ENCODE results near the gene GRK5.
"Not testable (repeated sequence)": the region's sequence is repeated elsewhere in the genome, so short reads cannot be mapped to it uniquely, and the experiment has no call there.

Gene GRK5

GRCh38 chr10:119176166-119176565 lies 31.2 kb upstream of the GRK5 start:
- Histone ChIP-seq H3K9ac (ENCODE audit: low read length) (0 out of 2 replicates have a peak overlapping the region, but pooled peaks have one; percentile 87), H3K27ac (ENCODE audit: low read depth, low read length) (no peak overlapping the region), H3K9me2 (replicated peaks; ENCODE audit: insufficient read depth, low read length) (no peaks in the 10 kb centered on the region), H3K27me3 (ENCODE audit: low read length) (no peaks in the 10 kb centered on the region), H3K4me2 (ENCODE audit: low read depth, low read length, poor library complexity, severe bottlenecking) (no peak overlapping the region), H3K9me3 (ENCODE audit: insufficient read depth, low read length) (no peaks in the 10 kb centered on the region), H3K4me3 (ENCODE audit: insufficient read depth, low read length, poor library complexity, severe bottlenecking) (no peak overlapping the region), H3K79me2 (ENCODE audit: insufficient read depth, low read length) (peaks cover 44% of the 10 kb centered on the region), H3K36me3 (ENCODE audit: low read length) (peaks cover 14% of the 10 kb centered on the region; the same call in 1 of the 2 replicates), H2AFZ (ENCODE audit: low read depth, low read length, severe bottlenecking) (no peak overlapping the region), H3F3A (ENCODE audit: insufficient read depth) (no peaks in the 10 kb centered on the region; the same call in 1 of the 2 replicates), H4K20me1 (ENCODE audit: low read depth, low read length) (no peaks in the 10 kb centered on the region)
- TF ChIP-seq EZH2phosphoT487 (conservative IDR thresholded peaks at IDR 0.05; ENCODE audit: low read length) (no peak), CTCF (IDR thresholded peaks at IDR 0.05; ENCODE audit: insufficient read depth, low read length, poor library complexity, severe bottlenecking) (no peak)

GRCh38 chr10:119177708-119178371 lies 29.5 kb upstream of the GRK5 start:
- no peaks in the 10 kb centered on the region; the same call in 1 of the 2 replicates for H3F3A ChIP-seq (ENCODE audit: insufficient read depth)
- peak overlapping the region; percentile 87 for H3K9ac ChIP-seq (ENCODE audit: low read length)
- H2AFZ ChIP-seq (ENCODE audit: low read depth, low read length, severe bottlenecking) = peak overlapping the region; percentile 88
- TF ChIP-seq EZH2phosphoT487 (conservative IDR thresholded peaks at IDR 0.05; ENCODE audit: low read length) = no peak
- TF ChIP-seq CTCF (IDR thresholded peaks at IDR 0.05; ENCODE audit: insufficient read depth, low read length, poor library complexity, severe bottlenecking) = no peak
- peak overlapping the region; percentile 71 for H3K27ac ChIP-seq (ENCODE audit: low read depth, low read length)
- H4K20me1 ChIP-seq (ENCODE audit: low read depth, low read length) = no peaks in the 10 kb centered on the region
- H3K79me2 ChIP-seq (ENCODE audit: insufficient read depth, low read length) = peaks cover 44% of the 10 kb centered on the region
- H3K4me3 ChIP-seq (ENCODE audit: insufficient read depth, low read length, poor library complexity, severe bottlenecking) = peak overlapping the region; percentile 91
- H3K9me3 ChIP-seq (ENCODE audit: insufficient read depth, low read length) = no peaks in the 10 kb centered on the region
- peaks cover 10% of the 10 kb centered on the region; the same call in 1 of the 2 replicates for H3K36me3 ChIP-seq (ENCODE audit: low read length)
- H3K9me2 ChIP-seq (replicated peaks; ENCODE audit: insufficient read depth, low read length) = no peaks in the 10 kb centered on the region
- peak overlapping the region; percentile 94 for H3K4me2 ChIP-seq (ENCODE audit: low read depth, low read length, poor library complexity, severe bottlenecking)
- H3K27me3 ChIP-seq (ENCODE audit: low read length) = no peaks in the 10 kb centered on the region

- Histone ChIP-seq H3K9me2 (replicated peaks; ENCODE audit: insufficient read depth, low read length) (no peaks in the 10 kb centered on the region), H3K9me3 (ENCODE audit: insufficient read depth, low read length) (no peaks in the 10 kb centered on the region), H3K27ac (ENCODE audit: low read depth, low read length) (peak within 1 kb of the TSS; percentile 71), H2AFZ (ENCODE audit: low read depth, low read length, severe bottlenecking) (peak within 1 kb of the TSS; percentile 88), H3K4me3 (ENCODE audit: insufficient read depth, low read length, poor library complexity, severe bottlenecking) (peak within 1 kb of the TSS; percentile 91), H3K9ac (ENCODE audit: low read length) (peak within 1 kb of the TSS; percentile 87), H3K4me2 (ENCODE audit: low read depth, low read length, poor library complexity, severe bottlenecking) (peak within 1 kb of the TSS; percentile 94), H3K79me2 (ENCODE audit: insufficient read depth, low read length) (peaks cover 44% of the 10 kb centered on the region), H3F3A (ENCODE audit: insufficient read depth) (no peaks in the 10 kb centered on the region; the same call in 1 of the 2 replicates), H3K36me3 (ENCODE audit: low read length) (peaks cover 10% of the 10 kb centered on the region; the same call in 1 of the 2 replicates), H3K27me3 (ENCODE audit: low read length) (no peaks in the 10 kb centered on the region), H4K20me1 (ENCODE audit: low read depth, low read length) (no peaks in the 10 kb centered on the region)
- TF ChIP-seq EZH2phosphoT487 (conservative IDR thresholded peaks at IDR 0.05; ENCODE audit: low read length) (no peak), CTCF (IDR thresholded peaks at IDR 0.05; ENCODE audit: insufficient read depth, low read length, poor library complexity, severe bottlenecking) (no peak)
Observed at GRCh38 chr10:119178372-119179119, 28.8 kb upstream of the GRK5 start, which contains the start of gene PRDX3. Gene PRDX3, minus strand, starts transcription at chr10:119178812. Its CDS starts 22 bp downstream, at chr10:119178790.

GRCh38 chr10:119180850-119181400 lies 26.4 kb upstream of the GRK5 start:
- not testable (repeated sequence) for H3F3A ChIP-seq (ENCODE audit: insufficient read depth); H3K4me2 ChIP-seq (ENCODE audit: low read depth, low read length, poor library complexity, severe bottlenecking); H3K9ac ChIP-seq (ENCODE audit: low read length); H3K4me3 ChIP-seq (ENCODE audit: insufficient read depth, low read length, poor library complexity, severe bottlenecking); H3K36me3 ChIP-seq (ENCODE audit: low read length); H3K9me2 ChIP-seq (replicated peaks; ENCODE audit: insufficient read depth, low read length); H3K27ac ChIP-seq (ENCODE audit: low read depth, low read length); H3K9me3 ChIP-seq (ENCODE audit: insufficient read depth, low read length); H2AFZ ChIP-seq (ENCODE audit: low read depth, low read length, severe bottlenecking); H3K27me3 ChIP-seq (ENCODE audit: low read length); H4K20me1 ChIP-seq (ENCODE audit: low read depth, low read length)
- H3K79me2 ChIP-seq (ENCODE audit: insufficient read depth, low read length) = peaks cover 25% of the 10 kb centered on the region
